NCI-H345 treated with DMSO at 0.1 percent for 48 hours (cell line): ENCODE measurements around the gene SLC16A11.
"Not testable (repeated sequence)": the region's sequence is repeated elsewhere in the genome, so short reads cannot be mapped to it uniquely, and the experiment has no call there.

Experiments
- DNase-seq: peaks from one replicate; lab custom pipeline; 2025; ENCODE audit not compliant: unreplicated experiment; lab: John Stamatoyannopoulos, UW

SLC16A11 gene

DNA sequence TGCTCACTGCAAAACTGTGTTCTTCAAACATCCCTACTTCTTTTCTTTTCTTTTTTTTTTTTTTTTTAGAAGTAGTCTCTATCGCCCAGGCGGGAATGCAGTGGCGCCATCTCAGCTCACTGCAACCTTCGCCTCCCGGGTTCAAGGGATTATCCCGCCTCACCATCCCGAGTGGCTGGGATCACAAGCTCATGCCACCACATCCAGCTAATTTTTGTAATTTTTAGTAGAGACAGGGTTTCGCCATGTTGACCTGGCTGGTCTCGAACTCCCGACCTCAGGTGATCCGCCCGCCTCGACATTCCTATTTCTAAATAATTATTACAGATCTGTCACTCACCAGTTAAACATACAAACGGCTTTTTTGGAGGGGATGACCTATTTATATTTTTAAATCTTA is 32.5 kb downstream of the SLC16A11 start:
- DNase-seq, result no peak

DNA sequence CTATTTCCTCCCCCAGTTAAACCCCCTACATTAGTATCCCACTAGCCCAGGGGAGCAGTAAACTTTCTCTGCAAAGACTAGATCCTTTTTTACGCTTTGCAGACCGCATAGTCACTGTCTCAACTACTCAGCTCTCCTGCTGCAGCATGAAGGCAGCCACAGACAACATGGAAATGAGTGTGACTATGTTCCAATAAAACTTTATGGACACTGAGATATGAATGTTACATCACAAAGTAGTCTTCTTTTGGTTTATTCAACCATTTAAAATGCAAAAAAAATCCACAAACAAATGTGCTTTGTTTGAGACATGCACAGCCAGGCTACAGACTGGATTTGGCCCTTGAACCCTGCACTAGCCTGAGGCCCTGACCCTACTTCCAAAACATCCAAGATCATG is 33.4 kb downstream of the SLC16A11 start:
- no peak for DNase-seq

DNA sequence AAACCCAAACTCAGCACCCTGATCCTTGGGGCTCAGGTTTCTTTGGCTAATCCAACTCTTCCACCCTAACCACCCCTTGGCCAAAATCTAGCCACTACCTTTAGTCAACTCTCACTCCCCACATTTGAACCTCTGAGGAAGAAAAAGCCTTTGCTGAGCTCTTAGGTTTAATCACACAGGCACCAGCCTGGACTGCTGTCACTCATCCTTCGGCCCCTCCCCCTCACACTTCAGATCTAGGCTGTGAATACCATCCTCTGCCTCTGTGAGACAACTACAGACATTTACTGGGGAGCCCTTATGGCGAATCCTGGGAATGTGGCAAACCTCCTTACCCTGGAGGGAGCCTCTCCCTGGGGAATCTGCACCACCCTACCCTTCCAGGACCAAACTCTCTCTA is 36.7 kb downstream of the SLC16A11 start:
- no peak for DNase-seq

DNA sequence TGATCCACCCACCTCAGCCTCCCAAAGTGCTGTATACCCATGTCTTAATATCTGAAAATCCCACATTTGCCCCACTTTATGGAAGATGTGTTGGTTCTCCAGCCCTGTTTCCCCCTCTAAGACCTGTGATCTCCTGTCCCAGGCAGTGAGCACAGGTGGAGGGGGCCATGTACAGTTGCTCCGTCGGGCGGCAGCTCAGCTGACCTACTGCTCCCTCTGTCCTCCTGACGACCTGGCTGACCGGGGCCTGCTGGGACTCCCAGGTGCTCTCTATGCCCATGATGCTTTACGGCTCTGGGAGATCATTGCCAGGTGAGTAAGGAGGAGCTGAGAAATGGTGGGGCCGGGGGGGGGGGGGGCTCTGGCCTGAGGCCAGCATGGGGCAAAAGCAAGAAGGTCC is 38.2 kb downstream of the SLC16A11 start:
- no peak for DNase-seq

DNA sequence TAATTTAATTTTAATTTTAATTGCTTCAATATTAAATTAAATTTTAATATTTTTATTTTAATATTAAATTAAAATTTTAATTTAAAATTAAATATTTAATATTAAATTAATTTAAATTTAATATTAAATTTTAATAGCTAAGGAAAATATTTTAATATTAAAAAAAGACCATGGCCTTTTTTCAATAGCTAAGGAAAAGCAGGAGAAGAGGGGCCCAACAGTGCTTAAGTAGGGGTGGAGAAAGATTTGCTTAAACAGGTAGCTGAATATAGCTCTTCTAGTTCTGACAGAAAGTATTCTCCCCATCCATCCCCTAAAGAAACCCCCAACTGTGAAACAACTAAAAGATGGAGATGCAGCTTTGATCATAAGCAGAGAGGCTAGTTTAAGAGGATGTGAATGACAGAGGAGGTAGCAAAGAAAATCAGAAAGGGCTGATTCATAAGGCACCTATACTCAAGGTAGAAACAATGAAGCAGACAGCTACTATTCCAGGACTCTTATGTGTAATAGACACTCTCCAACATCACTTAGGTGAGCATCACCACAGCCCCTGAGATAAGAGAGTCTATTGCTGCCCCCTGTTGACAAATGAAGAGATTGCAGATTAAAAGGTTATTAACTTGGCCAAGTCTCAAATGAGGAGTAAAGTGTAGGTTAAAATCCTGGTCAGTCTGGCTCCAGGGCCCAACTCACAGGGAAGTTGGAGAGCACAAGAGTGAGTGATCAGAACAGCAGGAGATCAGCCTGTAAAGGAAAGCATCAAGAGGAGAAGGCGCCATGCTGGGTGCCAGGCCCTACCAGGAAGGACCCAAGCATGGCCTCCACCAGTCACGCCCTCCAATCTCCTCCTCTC is 39.3 kb downstream of the SLC16A11 start:
- DNase-seq, result peak; percentile 55

DNA sequence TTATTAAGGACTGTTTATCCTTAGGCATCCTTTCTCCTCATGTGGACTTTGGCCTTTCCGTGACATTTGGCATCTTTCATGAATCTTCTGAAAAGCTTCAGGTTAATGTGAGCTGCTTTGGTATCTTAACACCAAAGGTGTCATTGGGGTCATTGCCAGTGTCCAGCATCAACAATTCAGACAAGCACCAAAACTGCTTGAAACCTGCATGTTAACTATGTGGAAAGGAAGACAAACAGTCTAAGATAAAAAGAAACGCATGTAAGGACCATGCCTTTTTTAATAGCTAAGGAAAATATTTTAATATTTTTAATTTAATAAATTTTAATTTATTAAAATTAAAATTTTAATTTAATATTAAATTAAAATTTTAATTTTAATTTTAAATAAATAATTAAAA is 40.1 kb downstream of the SLC16A11 start:
- no peak for DNase-seq

DNA sequence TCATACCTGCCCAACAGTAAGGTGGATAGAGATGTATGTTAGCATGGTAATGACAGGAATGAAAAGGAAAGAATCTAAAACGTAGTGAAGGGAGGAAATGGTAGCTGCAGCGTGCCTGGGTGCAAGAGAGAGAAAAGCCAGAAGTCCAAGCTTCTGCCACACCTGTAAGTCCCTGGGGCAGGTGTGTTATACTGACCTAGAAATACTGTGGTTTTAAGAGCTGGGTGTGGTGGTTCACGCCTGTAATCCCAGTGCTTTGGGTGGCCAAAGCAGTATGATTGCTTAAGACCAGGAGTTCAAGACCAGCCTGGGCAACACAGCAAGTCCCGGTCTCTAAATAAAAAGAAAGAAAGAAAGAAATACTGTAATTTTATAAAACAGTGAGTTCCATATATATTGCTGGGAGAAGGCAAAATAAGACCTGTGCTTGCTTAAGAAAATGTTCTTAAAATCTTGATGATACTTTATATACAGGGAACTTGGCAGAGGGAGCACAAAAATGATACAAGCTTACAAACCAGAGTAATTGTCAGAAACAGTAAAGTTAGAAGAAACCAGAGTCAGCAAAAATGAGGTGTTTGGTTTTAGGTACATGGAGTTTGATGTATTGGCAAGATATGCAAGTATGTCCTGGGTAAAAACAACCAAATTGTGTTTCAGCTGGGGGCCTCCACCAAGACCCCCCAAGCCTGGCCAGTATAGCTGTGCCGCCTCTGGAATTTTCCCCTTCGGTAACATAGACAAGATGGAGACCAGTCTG is 41.4 kb downstream of the SLC16A11 start:
- DNase-seq, result no peak

DNA sequence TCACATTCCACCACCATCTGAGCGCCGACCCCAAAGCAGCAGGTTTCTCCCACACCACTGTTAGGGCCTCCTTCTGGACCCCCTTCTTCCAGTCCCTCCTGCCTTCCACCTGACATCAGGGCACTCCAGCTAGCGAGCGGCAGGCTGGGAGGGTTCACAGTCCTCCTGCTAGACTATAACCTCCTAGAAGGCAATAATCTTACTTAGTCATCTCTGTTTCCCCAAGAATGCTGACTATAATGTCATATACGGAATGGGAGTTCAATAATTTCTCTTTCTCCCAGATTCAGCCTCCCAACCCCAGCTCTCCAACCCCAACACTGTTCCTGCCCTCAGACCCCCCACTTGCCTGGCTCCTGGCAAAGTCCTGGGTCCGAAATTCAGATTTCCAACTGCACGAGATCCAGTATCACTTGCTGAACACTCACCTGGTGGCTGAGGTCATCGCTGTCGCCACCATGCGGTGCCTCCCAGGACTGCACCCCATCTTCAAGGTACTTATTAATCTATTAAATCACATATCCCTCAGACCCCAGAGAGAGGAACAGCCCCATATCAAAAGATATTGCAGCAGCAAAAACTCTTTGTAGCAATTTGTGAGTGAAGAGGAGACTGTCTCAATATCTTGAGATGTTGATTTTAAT is 42.5 kb downstream of the SLC16A11 start:
- DNase-seq, result no peak

DNA sequence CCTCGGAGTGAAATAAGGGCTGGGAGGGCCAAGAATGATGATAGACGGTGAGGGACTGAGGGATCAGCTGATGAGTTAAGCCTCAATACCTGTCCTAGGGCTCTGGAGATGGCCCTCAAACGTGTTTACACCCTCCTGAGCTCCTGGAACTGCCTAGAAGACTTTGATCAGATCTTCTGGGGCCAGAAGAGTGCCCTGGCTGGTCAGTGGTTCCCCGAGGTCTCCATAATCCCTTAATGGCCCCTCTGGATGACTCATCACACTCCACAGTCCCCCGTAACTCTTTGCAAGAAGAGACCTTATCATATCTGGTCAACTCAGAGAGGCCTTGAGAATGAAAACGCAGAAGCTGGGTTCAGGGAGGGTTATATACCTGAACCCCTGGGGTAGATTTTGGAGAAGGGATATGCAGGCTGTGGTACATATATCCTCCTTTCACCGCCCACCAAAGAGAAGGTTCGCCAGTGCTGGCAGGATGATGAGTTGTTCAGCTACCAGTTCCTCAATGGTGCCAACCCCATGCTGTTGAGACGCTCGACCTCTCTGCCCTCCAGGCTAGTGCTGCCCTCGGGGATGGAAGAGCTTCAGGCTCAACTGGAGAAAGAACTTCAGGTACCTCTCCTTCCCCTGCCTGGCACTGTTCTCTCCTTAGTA is 44.9 kb downstream of the SLC16A11 start:
- no peak for DNase-seq

DNA sequence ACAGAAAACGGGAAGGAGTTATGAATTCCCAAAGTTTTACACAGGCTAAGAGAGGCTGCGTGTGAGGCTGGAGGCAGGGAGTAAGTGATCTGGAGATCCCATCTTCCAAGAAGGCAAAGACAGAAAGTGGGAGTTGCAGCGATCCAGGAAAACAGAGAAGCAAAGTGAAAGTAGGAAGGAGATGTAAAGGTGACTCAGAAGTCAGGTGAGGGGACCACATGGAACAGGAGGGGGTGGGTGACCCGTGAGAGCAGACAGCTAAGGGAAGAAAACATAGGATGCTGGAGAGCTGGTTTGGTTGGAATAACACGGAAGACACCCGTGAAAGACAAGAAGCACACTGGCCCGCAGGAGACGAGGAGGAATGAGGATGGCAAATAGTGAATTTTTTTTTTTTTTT is 46.7 kb downstream of the SLC16A11 start:
- DNase-seq, result no peak

DNA sequence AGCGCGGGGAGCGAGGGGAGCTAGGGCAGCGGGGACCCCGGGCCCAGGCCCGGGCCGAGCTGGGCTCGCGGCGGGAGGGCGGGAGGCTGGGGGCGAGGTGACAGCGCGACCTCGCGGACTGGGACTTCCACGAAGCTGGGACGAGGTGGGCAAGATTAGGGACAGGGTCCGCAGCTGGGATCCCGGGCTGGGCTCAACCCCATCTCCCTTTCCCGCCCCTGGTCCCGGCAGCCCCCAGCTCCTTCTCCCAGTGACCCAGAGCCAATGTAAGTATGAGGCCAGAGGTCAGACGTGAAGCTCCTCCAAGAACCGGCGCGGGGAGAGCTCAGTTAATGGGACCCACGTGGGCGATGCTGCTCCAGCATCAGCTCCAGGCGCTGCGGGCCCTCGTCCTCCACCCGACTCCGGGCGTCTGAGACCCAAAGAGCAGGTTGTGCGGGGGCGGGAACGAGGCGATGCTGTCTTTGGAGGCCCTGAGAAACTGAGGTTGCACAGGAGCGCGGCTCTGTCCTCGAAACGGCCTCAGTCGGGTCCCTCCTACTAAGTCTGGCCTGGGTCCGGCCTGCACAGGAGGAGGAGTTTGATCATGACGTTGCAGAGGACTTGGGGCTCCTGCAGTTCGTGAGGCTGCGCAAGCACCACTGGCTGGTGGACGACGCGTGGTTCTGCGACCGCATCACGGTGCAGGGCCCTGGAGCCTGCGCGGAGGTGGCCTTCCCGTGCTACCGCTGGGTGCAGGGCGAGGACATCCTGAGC is 47.5 kb downstream of the SLC16A11 start:
- DNase-seq, result no peak

DNA sequence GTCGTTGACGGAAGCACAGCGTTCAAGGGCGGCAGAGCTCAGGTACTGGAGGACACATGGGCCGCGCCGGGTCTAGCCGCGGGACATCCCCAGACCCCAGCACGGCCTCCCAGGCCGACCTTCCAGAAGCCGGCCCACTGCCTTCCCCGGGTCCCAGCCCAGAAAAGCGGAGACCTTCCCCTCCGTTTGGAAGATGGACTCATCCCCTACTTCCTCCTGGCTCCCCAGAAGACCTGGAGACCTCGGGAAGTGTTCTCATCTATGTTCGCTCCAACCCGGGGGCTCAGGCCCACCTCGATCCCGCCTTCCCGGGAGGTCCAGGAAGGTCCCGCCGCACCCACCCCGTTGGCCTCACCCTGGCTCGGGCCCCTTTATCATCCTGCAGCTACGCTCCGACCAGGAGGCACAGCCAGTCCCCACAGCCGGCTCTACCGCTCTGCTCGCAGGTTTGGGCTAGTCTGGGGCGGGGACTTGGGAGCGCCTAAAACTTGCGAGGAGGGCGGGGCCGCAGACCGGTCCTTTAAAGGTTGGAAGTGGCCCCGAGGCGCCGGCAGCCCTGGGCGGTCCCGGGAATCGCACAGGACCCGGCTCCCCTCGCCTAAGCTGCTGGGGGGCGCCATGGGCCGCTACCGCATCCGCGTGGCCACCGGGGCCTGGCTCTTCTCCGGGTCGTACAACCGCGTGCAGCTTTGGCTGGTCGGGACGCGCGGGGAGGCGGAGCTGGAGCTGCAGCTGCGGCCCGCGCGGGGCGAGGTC is 48.2 kb downstream of the SLC16A11 start, which contains the start of gene ALOX12:
TSS of gene ALOX12 (plus strand) at position 550 of the 756 bp plus-strand sequence. CDS start at position 619, 69 bp downstream.
- DNase-seq, result no peak

DNA sequence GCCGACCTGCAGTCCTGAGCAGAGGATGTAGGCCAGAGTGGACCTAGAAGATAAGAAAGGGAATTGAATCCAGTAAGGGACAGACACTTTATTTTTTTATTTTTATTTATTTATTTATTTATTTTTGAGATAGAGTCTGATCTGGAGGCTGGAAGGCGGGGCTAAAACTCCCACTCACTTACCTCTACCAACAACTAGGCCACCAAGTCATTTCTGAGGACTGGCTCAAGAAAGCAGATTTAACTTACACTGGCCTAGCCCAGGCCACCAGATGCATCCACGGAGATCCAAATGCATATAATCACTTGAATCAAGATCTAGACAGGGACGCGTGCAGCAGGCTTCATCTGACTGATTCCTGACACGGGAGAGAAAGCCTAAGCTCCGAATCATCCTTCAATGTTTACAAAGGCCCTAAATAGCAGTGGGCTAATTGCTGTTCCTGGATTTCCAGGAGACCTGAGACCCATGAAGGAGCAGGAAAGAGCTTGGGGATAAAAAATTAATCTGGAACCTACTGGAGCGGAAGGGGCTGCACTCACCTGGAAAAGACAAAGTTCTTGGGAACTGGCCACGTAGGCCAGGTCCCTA is 49.1 kb downstream of the SLC16A11 start:
- no peak for DNase-seq

DNA sequence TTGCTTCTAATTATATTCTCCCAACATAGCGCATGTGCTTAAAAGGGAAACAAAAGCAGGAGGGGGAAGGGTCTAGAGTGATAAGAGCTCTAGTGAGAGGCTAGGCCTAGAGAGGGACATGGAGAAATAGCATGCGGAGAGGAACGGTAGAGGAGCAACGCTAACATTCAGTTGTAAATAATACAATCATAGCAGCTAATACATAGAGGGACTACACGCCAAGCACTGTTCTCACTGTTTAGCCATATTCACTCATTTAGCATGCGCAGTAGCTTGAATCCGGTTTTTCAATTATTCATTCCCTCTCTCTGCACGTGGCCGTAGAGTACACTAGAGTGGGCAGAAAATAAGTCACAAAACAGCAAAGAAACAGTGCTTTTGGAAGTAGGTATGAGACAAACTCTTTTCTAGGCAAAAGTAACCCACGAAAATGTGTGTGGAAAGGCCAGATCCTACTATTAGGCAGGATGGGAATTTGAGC is 49.7 kb downstream of the SLC16A11 start:
- no peak for DNase-seq

DNA sequence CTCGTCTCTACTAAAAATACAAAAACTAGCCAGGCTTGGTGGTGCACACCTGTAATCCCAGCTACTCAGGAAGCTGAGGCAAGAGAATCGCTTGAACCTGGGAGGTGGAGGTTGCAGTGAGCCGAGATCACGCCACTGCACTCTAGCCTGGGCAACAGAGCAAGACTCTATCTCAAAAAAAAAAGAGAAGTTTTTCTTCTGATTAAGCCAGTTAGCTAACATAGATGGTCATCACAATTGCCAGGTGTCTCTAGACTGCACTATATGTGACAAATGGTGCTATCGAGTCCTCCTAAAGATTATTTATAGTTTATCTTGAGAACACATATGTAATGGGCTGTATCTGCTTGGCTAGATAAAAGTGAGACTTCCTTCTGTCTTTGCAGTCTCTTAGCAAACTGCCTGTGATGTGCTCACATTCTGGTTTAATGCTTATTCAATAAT is 50.3 kb downstream of the SLC16A11 start:
- not testable (repeated sequence) for DNase-seq
